ENCODE results near the gene ST3GAL3.

DNA sequence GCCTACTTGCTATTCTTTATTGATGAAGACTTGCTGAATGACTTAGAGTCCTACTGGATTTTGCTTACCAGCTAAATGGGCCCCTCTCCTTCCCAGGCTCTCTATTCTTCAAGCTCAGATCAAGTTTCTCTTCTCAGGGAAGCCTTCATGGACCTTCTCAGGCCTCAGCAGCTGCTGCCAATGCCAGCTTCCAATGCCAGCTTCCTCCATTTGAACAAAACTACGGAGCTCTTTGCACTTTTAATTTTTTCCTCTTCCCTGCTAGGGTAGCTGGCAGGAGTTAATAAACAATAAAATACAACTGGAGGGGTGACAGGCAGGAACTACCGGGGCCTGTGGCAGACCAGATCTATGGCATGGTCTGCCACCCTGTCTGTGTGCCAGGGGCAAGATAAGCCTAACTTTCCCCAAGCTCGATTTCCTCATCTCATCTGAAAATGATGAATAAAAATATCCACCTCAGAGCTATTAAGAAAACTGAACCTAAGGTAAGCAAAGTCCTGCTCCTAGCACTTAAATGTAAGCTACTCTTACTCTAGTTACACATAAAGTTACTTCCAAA, 238.4 kb downstream of the ST3GAL3 start:
- TF ChIP-seq, protein P1, sequence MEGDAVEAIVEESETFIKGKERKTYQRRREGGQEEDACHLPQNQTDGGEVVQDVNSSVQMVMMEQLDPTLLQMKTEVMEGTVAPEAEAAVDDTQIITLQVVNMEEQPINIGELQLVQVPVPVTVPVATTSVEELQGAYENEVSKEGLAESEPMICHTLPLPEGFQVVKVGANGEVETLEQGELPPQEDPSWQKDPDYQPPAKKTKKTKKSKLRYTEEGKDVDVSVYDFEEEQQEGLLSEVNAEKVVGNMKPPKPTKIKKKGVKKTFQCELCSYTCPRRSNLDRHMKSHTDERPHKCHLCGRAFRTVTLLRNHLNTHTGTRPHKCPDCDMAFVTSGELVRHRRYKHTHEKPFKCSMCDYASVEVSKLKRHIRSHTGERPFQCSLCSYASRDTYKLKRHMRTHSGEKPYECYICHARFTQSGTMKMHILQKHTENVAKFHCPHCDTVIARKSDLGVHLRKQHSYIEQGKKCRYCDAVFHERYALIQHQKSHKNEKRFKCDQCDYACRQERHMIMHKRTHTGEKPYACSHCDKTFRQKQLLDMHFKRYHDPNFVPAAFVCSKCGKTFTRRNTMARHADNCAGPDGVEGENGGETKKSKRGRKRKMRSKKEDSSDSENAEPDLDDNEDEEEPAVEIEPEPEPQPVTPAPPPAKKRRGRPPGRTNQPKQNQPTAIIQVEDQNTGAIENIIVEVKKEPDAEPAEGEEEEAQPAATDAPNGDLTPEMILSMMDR (IDR thresholded peaks at IDR 0.05), result no peak
- TF ChIP-seq SIN3A (IDR thresholded peaks at IDR 0.05; ENCODE audit: borderline replicate concordance, insufficient read depth, low read depth, low read length) (no peak), POLR2AphosphoS5 (IDR thresholded peaks at IDR 0.05; ENCODE audit: low read depth, low read length) (no peak)
